GM12878 (cell line): ENCODE measurements around the gene INTS6. TPM values are rescaled to one million over a fixed set of nuclear protein-coding genes. Genes with fewer than 3 reads are reported as not detected.

Source experiments
- ATAC-seq: fragments of 200-7000 bp; cut with Tn5 transposase; 3 replicates; pipeline ENCODE4 v1.9.1; 2020; ENCODE audit warnings: mild to moderate bottlenecking, moderate library complexity
- BruUV-seq: library from RNA; stranded (reverse); fragments of 400-500 nt; replicated peaks from 2 replicates; lab custom pipeline; 2021; lab: Mats Ljungman, UMichigan
- CTCF ChIA-PET: fragments of 300-600 bp; sonication (Branson Sonifier 250); formaldehyde crosslinking; extraction: SDS; loops from one replicate; lab custom pipeline; 2021; ENCODE audit warnings: inconsistent platforms; lab: Yijun Ruan, JAX
- POLR2A ChIA-PET: fragments of 350-600 bp; formaldehyde crosslinking; extraction: SDS; loops from one replicate; lab custom pipeline; 2021; ENCODE audit warnings: inconsistent platforms; lab: Charles Lee
- RAD21 ChIA-PET: fragments of 300-600 bp; sonication (Branson Sonifier 250); formaldehyde crosslinking; loops from one replicate; lab custom pipeline; 2023; ENCODE audit warnings: antibody characterized with exemption; ENCODE audit not compliant: unreplicated experiment; lab: Charles Lee
- SMC1A ChIA-PET: fragments of 300-600 bp; sonication (Branson Sonifier 250); formaldehyde crosslinking; loops from one replicate; lab custom pipeline; 2023; ENCODE audit not compliant: unreplicated experiment, uncharacterized antibody; lab: Charles Lee
- DNase-seq: peaks from one replicate; pipeline ENCODE4 v3.0.0-alpha.2; 2011; ENCODE audit warnings: low read depth, low spot score
- FAIRE-seq: peaks from 3 replicates; lab custom pipeline; 2011; peaks lifted over from hg19 to GRCh38; lab: Jason Lieb, UNC
- H2AFZ ChIP-seq: 2 replicates; pipeline ENCODE4 v1.6.0; 2011; ENCODE audit warnings: low read depth, low read length, control low read depth; ENCODE audit not compliant: control insufficient read depth
- H3K27ac ChIP-seq: 2 replicates; pipeline ENCODE4 v1.5.1; 2011; ENCODE audit warnings: control low read depth; ENCODE audit not compliant: control insufficient read depth, insufficient read depth
- H3K27me3 ChIP-seq, 2 experiments: replicated peaks in 1 of 2; 2 replicates each; pipeline versions ENCODE4 v1.6.0 to v1.6.1; 2011; ENCODE audit warnings: low read length in 1 of 2; ENCODE audit not compliant: control insufficient read depth in 2 of 2, insufficient read depth in 2 of 2
- H3K36me3 ChIP-seq, 2 experiments: 2 replicates each; pipeline ENCODE4 v1.5.1; 2011; ENCODE audit warnings: low read length in 1 of 2; ENCODE audit not compliant: control insufficient read depth in 2 of 2, insufficient read depth in 2 of 2
- H3K4me1 ChIP-seq: 2 replicates; pipeline ENCODE4 v1.6.1; 2011; ENCODE audit warnings: mild to moderate bottlenecking, low read length, moderate library complexity, mixed read lengths; ENCODE audit not compliant: control insufficient read depth, insufficient read depth
- H3K4me2 ChIP-seq: 2 replicates; pipeline ENCODE4 v1.6.0; 2011; ENCODE audit warnings: control low read depth; ENCODE audit not compliant: control insufficient read depth, insufficient read depth
- H3K4me3 ChIP-seq: fragments of 200-600 bp; sonication (generic); 2 replicates; pipeline ENCODE4 v1.5.1; 2016
- H3K79me2 ChIP-seq: 2 replicates; pipeline ENCODE4 v1.6.0; 2011; ENCODE audit warnings: low read length; ENCODE audit not compliant: control insufficient read depth, insufficient read depth
- H3K9ac ChIP-seq: 2 replicates; pipeline ENCODE4 v1.8.0; 2011; ENCODE audit warnings: low read length, control low read depth, mixed read lengths; ENCODE audit not compliant: control insufficient read depth, insufficient read depth
- H3K9me3 ChIP-seq: replicated peaks from 3 replicates; pipeline ENCODE4 v1.5.1; 2011; ENCODE audit warnings: mild to moderate bottlenecking, low read length; ENCODE audit not compliant: control insufficient read depth, insufficient read depth
- H4K20me1 ChIP-seq: 2 replicates; pipeline ENCODE4 v1.6.0; 2011; ENCODE audit not compliant: control insufficient read depth, insufficient read depth
- BRCA1 ChIP-seq: IDR thresholded peaks from 2 replicates; pipeline ENCODE4 v1.6.1; 2011; ENCODE audit warnings: low read depth, low read length, improper control_type of control experiment
- CBX3 ChIP-seq: fragments of 200-600 bp; sonication (generic); IDR thresholded peaks from 2 replicates; pipeline ENCODE4 v1.6.1; 2016; ENCODE audit warnings: low read depth, borderline replicate concordance
- MAX ChIP-seq: IDR thresholded peaks from 2 replicates; pipeline ENCODE4 v1.6.1; 2012; ENCODE audit warnings: low read depth, low read length, improper control_type of control experiment
- MEF2B ChIP-seq: fragments of 450-650 bp; IDR thresholded peaks from 2 replicates; pipeline ENCODE4 v1.6.1; 2018; ENCODE audit warnings: mild to moderate bottlenecking, moderate library complexity; ENCODE audit not compliant: partially characterized antibody, poor library complexity, severe bottlenecking
- NFYA ChIP-seq: IDR thresholded peaks from 2 replicates; pipeline ENCODE4 v1.6.1; 2011; ENCODE audit warnings: low read depth, mild to moderate bottlenecking, low read length, improper control_type of control experiment, borderline replicate concordance
- RELA ChIP-seq: fragments of 450-650 bp; IDR thresholded peaks from 2 replicates; pipeline ENCODE4 v1.8.0; 2014; ENCODE audit warnings: borderline replicate concordance; ENCODE audit not compliant: partially characterized antibody
- SMARCA5 ChIP-seq: fragments of 450-650 bp; IDR thresholded peaks from 2 replicates; pipeline ENCODE4 v1.6.1; 2017; ENCODE audit warnings: mild to moderate bottlenecking
- SUPT20H ChIP-seq: IDR thresholded peaks from 2 replicates; pipeline ENCODE4 v1.6.1; 2011; ENCODE audit warnings: low read depth, mild to moderate bottlenecking, low read length, moderate library complexity, borderline replicate concordance; ENCODE audit not compliant: control insufficient read depth
- SUZ12 ChIP-seq: fragments of 200-600 bp; sonication (generic); IDR thresholded peaks from one replicate; pipeline ENCODE4 v1.6.1; 2018; ENCODE audit warnings: antibody characterized with exemption, mild to moderate bottlenecking; ENCODE audit not compliant: unreplicated experiment
- WRNIP1 ChIP-seq: IDR thresholded peaks from 2 replicates; pipeline ENCODE4 v1.6.1; 2011; ENCODE audit warnings: low read depth, low read length, improper control_type of control experiment, borderline replicate concordance
- ZBTB33 ChIP-seq: fragments of 450-650 bp; IDR thresholded peaks from 2 replicates; pipeline ENCODE4 v1.6.1; 2017; ENCODE audit warnings: mild to moderate bottlenecking
- WGBS: methylation state at CpG from one replicate; pipeline ENCODE4 v1.1.6; 2016; ENCODE audit warnings: low lambda C conversion rate; ENCODE audit not compliant: insufficient replicate concordance, insufficient coverage; ENCODE audit errors: missing lambda C conversion rate; 5-methylcytosine and 5-hydroxymethylcytosine counted together
- in situ Hi-C: fragments of 300-500 bp; cut with MboI; formaldehyde crosslinking; loops from 9 replicates; pipeline ENCODE4 v1.14.3; 2018; ENCODE audit warnings: mixed read lengths
- intact Hi-C: fragments of 100-400 bp; cut with micrococcal nuclease; formaldehyde crosslinking; loops from one replicate; pipeline ENCODE4 v1.14.2; 2022; ENCODE audit not compliant: unreplicated experiment
- polyA plus RNA-seq, 11 experiments: library from polyadenylated mRNA; depleted of rRNA in 4 of 11; unstranded in 6 of 11; stranded (reverse) in 5 of 11; fragments of >200 nt; fragmentation: Nextera tagmentation in 4 of 11; fragmentation: Illumina TruSeq in 1 of 11; extraction: Ambion mirVana in 4 of 11; extraction: Trizol in 1 of 11; gene quantifications; 1 replicate in 1 of 11; 2 replicates in 10 of 11; pipeline versions ENCODE4 v1.2.1 to v1.2.3, GENCODE V29; 2011 to 2016; ENCODE audit warnings: inconsistent platforms in 2 of 11, missing spikeins in 2 of 11, low read depth in 1 of 11
- total RNA-seq, 4 experiments: library from RNA; depleted of rRNA in 3 of 4; stranded (reverse); fragments of >200 nt in 3 of 4; fragmentation: Illumina TruSeq in 1 of 4; extraction: Trizol in 1 of 4; gene quantifications; 2 replicates each; pipeline versions ENCODE4 v1.2.1 to v1.2.3, GENCODE V29; 2013 to 2021
- TF ChIP-seq, protein P1 (sequence below): fragments of 450-650 bp; IDR thresholded peaks from 2 replicates; pipeline ENCODE4 v1.6.1; 2017; ENCODE audit warnings: mild to moderate bottlenecking, moderate library complexity
- TF ChIP-seq, protein P2 (sequence below): fragments of 450-650 bp; IDR thresholded peaks from 2 replicates; pipeline ENCODE4 v1.6.1; 2014; ENCODE audit warnings: mild to moderate bottlenecking

Gene INTS6
- total and polyA plus RNA-seq, 10 of the 15 experiments (the other 5 are each of a cell fraction or from before 2014, with no cell fraction given): 7.2 to 57.7 (median 30.9) TPM

DNA sequence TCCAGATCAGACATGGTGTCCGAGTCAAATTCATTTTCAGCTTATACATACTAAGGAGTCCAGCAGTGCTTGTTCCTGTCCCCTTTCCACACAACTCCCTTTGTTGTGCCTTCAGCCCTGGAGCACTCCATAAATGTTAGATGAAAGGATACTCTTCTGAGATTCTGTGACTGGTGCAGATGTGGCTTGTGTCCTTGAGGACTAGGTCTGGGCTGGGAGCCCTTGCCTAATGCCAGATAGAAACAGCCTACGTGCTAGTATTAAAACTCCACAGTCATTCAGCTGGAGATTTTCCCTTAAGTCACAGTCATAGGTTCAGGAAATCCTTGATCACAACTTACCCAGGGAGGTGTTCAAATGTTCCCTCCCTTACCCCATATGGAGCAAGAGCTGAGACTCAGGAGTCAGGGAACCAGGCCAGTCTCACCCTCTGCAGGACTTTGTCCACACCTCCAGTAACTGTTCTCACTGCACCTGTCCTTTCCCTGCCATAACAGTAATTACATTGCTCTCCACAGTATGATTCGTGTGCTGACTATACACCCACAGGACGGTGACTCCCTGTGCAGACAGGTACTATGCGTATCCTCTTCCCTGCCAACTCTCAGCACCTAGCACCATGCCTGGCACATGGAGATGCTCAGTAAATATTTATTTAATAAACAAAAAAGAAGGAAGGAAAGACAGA lies 128.9 kb downstream of the INTS6 start (continued):
- TF ChIP-seq ZBTB33 (no peak), SMARCA5 (no peak)
- TF ChIP-seq, protein P1, sequence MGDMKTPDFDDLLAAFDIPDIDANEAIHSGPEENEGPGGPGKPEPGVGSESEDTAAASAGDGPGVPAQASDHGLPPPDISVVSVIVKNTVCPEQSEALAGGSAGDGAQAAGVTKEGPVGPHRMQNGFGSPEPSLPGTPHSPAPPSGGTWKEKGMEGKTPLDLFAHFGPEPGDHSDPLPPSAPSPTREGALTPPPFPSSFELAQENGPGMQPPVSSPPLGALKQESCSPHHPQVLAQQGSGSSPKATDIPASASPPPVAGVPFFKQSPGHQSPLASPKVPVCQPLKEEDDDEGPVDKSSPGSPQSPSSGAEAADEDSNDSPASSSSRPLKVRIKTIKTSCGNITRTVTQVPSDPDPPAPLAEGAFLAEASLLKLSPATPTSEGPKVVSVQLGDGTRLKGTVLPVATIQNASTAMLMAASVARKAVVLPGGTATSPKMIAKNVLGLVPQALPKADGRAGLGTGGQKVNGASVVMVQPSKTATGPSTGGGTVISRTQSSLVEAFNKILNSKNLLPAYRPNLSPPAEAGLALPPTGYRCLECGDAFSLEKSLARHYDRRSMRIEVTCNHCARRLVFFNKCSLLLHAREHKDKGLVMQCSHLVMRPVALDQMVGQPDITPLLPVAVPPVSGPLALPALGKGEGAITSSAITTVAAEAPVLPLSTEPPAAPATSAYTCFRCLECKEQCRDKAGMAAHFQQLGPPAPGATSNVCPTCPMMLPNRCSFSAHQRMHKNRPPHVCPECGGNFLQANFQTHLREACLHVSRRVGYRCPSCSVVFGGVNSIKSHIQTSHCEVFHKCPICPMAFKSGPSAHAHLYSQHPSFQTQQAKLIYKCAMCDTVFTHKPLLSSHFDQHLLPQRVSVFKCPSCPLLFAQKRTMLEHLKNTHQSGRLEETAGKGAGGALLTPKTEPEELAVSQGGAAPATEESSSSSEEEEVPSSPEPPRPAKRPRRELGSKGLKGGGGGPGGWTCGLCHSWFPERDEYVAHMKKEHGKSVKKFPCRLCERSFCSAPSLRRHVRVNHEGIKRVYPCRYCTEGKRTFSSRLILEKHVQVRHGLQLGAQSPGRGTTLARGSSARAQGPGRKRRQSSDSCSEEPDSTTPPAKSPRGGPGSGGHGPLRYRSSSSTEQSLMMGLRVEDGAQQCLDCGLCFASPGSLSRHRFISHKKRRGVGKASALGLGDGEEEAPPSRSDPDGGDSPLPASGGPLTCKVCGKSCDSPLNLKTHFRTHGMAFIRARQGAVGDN: no peak

DNA sequence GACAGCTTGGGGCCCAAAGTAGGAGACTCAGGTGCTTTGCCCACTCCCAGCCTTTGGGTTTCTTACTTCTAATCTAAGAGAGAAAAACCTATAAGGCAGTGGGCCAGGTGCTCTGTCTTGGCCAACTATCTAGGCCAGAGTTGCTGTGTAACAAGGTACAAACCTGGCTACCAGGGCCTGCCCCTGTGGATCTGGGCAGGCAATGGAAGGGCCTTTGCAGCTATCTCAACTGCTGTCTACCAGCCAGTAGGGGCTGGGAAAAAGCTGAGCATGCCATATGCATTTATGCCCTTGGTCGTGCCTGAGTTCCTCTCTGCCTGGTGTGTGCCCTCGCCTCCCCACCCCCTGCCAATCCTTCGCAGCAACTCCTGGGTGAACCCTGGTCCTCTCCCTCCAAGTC lies 130.0 kb downstream of the INTS6 start:
- Histone ChIP-seq H4K20me1 (no peaks in the 10 kb centered on the region), H3K4me2 (no peak overlapping the region), H3K27me3 (no peaks in the 10 kb centered on the region), H3K79me2 (no peaks in the 10 kb centered on the region), H3K9me3 (no peaks in the 10 kb centered on the region), H2AFZ (no peak overlapping the region), H3K9ac (no peak overlapping the region), H3K4me3 (no peak overlapping the region), H3K4me1 (peaks cover 6% of the 10 kb centered on the region; the same call in 1 of the 2 replicates), H3K36me3 (no peaks in the 10 kb centered on the region), H3K27ac (no peak overlapping the region)
- ATAC-seq (peak; percentile 33; the same call in 1 of the 3 replicates), FAIRE-seq (no peak), DNase-seq (no peak)
- in situ Hi-C loops (no loop called here), intact Hi-C loops (no loop called here)
- BruUV-seq: no TSS peak
- ChIA-PET CTCF (interaction anchor here (0.7 to 1.3 kb wide), 2 partner anchors 10 to 198 kb away, joined by 3 read pairs; no protein-coding TSS in a partner anchor), SMC1A (interaction anchor here (0.9 to 1.7 kb wide), 3 partner anchors 11 to 198 kb away, joined by 3 read pairs; no protein-coding TSS in a partner anchor), RAD21 (no interaction called here), POLR2A (interaction anchor here (1.2 kb wide), 1 partner anchor 10 kb away, joined by 3 read pairs; no protein-coding TSS in a partner anchor)
- 81% methylated on average over 3 of the region's 3 CpGs for WGBS
- no peak for TF ChIP-seq WRNIP1
- TF ChIP-seq MAX: no peak
- no peak for TF ChIP-seq BRCA1
- TF ChIP-seq MEF2B: no peak
- TF ChIP-seq SUPT20H: no peak
- no peak for TF ChIP-seq RELA
- no peak for TF ChIP-seq CBX3
- no peak for TF ChIP-seq SUZ12
- TF ChIP-seq, protein P2, sequence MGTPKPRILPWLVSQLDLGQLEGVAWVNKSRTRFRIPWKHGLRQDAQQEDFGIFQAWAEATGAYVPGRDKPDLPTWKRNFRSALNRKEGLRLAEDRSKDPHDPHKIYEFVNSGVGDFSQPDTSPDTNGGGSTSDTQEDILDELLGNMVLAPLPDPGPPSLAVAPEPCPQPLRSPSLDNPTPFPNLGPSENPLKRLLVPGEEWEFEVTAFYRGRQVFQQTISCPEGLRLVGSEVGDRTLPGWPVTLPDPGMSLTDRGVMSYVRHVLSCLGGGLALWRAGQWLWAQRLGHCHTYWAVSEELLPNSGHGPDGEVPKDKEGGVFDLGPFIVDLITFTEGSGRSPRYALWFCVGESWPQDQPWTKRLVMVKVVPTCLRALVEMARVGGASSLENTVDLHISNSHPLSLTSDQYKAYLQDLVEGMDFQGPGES: no peak
- no peak for TF ChIP-seq NFYA
